HepG2 (cell line): ENCODE data around the gene APBB2. TPM values are rescaled to one million over a fixed set of nuclear protein-coding genes. Genes with fewer than 3 reads are reported as not detected.

Experiments used
- ATAC-seq: fragments of 200-7000 bp; cut with Tn5 transposase; 3 replicates; pipeline ENCODE4 v1.9.1; 2020; ENCODE audit warnings: mild to moderate bottlenecking, moderate library complexity
- BruUV-seq: library from RNA; stranded (reverse); fragments of 400-500 nt; replicated peaks from 2 replicates; lab custom pipeline; 2021; lab: Mats Ljungman, UMichigan
- CTCF ChIA-PET: fragments of 300-600 bp; formaldehyde crosslinking; extraction: SDS; loops from one replicate; lab custom pipeline; 2021; ENCODE audit warnings: low total read pairs, inconsistent platforms, low intra/inter-chr PET ratio; lab: Yijun Ruan, JAX
- POLR2A ChIA-PET: fragments of 350-600 bp; sonication (Branson Sonifier 250); formaldehyde crosslinking; loops from one replicate; lab custom pipeline; 2020; ENCODE audit warnings: antibody characterized with exemption, inconsistent platforms; lab: Yijun Ruan, JAX
- DNase-seq: peaks from one replicate; pipeline ENCODE4 v3.0.0-alpha.2; 2015; ENCODE audit warnings: low spot score
- FAIRE-seq: peaks from 3 replicates; lab custom pipeline; 2011; peaks lifted over from hg19 to GRCh38; lab: Jason Lieb, UNC
- H2AFZ ChIP-seq: one replicate; pipeline ENCODE4 v1.6.1; 2011; ENCODE audit warnings: low read length, inconsistent platforms
- H3K27ac ChIP-seq: fragments of 300-600 bp; 3 replicates; pipeline ENCODE4 v1.8.0; 2011; ENCODE audit warnings: mixed run types, mild to moderate bottlenecking, mixed read lengths, low read length, inconsistent platforms; ENCODE audit not compliant: insufficient read depth; ENCODE audit errors: extremely low read length
- H3K27me3 ChIP-seq, 2 experiments: fragments of 200-600 bp in 1 of 2; 2 replicates in 1 of 2; 3 replicates in 1 of 2; pipeline versions ENCODE4 v1.6.0 to v1.8.0; 2011; ENCODE audit warnings: low read length in 2 of 2, mild to moderate bottlenecking in 2 of 2, moderate library complexity in 2 of 2, inconsistent platforms in 1 of 2; ENCODE audit not compliant: insufficient read depth in 2 of 2, control insufficient read depth in 1 of 2
- H3K36me3 ChIP-seq, 2 experiments: fragments of 200-600 bp in 1 of 2; replicated peaks in 1 of 2; 2 replicates in 1 of 2; 3 replicates in 1 of 2; pipeline versions ENCODE4 v1.5.1 to v1.8.0; 2011; ENCODE audit warnings: low read length in 2 of 2, inconsistent platforms in 1 of 2; ENCODE audit not compliant: insufficient read depth in 2 of 2, control insufficient read depth in 1 of 2
- H3K4me1 ChIP-seq: 2 replicates; pipeline ENCODE4 v1.5.1; 2012; ENCODE audit warnings: low read length, inconsistent platforms; ENCODE audit not compliant: insufficient read depth
- H3K4me2 ChIP-seq: 2 replicates; pipeline ENCODE4 v1.6.0; 2011; ENCODE audit warnings: low read depth, low read length, inconsistent platforms
- H3K4me3 ChIP-seq, 3 experiments: fragments of 200-600 bp in 1 of 3; sonication (generic), shearing (Covaris generic) in 1 of 3; replicated peaks in 1 of 3; 2 replicates each; pipeline ENCODE4 v1.5.1; 2011 to 2016; ENCODE audit warnings: low read length in 3 of 3, inconsistent platforms in 2 of 3, low read depth in 2 of 3, mild to moderate bottlenecking in 2 of 3, control low read depth in 1 of 3, mixed read lengths in 1 of 3; ENCODE audit not compliant: insufficient read depth in 1 of 3
- H3K79me2 ChIP-seq: one replicate; pipeline ENCODE4 v1.6.1; 2011; ENCODE audit warnings: low read length, inconsistent platforms; ENCODE audit not compliant: insufficient read depth
- H3K9ac ChIP-seq: 2 replicates; pipeline ENCODE4 v1.6.0; 2011; ENCODE audit warnings: mild to moderate bottlenecking, low read depth, low read length, inconsistent platforms; ENCODE audit not compliant: insufficient read depth
- H3K9me3 ChIP-seq: 2 replicates; pipeline ENCODE4 v1.5.1; 2012; ENCODE audit warnings: mild to moderate bottlenecking, low read length
- H4K20me1 ChIP-seq: 2 replicates; pipeline ENCODE4 v1.6.0; 2011; ENCODE audit warnings: inconsistent platforms, mild to moderate bottlenecking, low read length, moderate library complexity; ENCODE audit not compliant: insufficient read depth
- ATM ChIP-seq: fragments of 450-650 bp; IDR thresholded peaks from 2 replicates; pipeline ENCODE4 v1.7.1; 2017; ENCODE audit warnings: mild to moderate bottlenecking, borderline replicate concordance
- CENPT ChIP-seq: sonication (generic); formaldehyde crosslinking; IDR thresholded peaks from 2 replicates; pipeline ENCODE4 v1.8.0; 2022; ENCODE audit warnings: low read depth, mild to moderate bottlenecking, moderate library complexity, missing genetic modification reagents
- MED1 ChIP-seq: sonication (generic); formaldehyde crosslinking; IDR thresholded peaks from 2 replicates; pipeline ENCODE4 v1.4.0; 2020; ENCODE audit warnings: missing genetic modification reagents
- PCBP2 ChIP-seq: fragments of 200-400 bp; formaldehyde crosslinking; optimal IDR thresholded peaks from 2 replicates; pipeline ENCODE3; 2018; ENCODE audit warnings: low read length, low read depth; ENCODE audit not compliant: poor library complexity, severe bottlenecking
- PPARG ChIP-seq: conservative IDR thresholded peaks from 2 replicates; pipeline ENCODE4 v1.6.1; 2016; ENCODE audit warnings: missing biosample characterization, missing genetic modification reagents
- SIX1 ChIP-seq: sonication (generic); formaldehyde crosslinking; IDR thresholded peaks from 2 replicates; pipeline ENCODE4 v1.4.0; 2020; ENCODE audit warnings: missing genetic modification reagents, borderline replicate concordance
- SP1 ChIP-seq, 2 experiments: fragments of 450-650 bp in 1 of 2; sonication (generic) in 1 of 2; formaldehyde crosslinking in 1 of 2; IDR thresholded peaks; 2 replicates each; pipeline versions ENCODE4 v1.4.0 to v1.6.1; 2016 to 2020; ENCODE audit warnings: missing genetic modification reagents in 1 of 2
- TBX3 ChIP-seq: fragments of 450-650 bp; IDR thresholded peaks from 2 replicates; pipeline ENCODE4 v1.6.1; 2017; ENCODE audit warnings: antibody characterized with exemption, mild to moderate bottlenecking, inconsistent platforms, borderline replicate concordance
- WGBS: methylation state at CpG from one replicate; pipeline ENCODE4 v1.1.6; 2017; ENCODE audit warnings: low lambda C conversion rate; 5-methylcytosine and 5-hydroxymethylcytosine counted together
- in situ Hi-C: cut with HindIII; loops from 2 replicates; pipeline ENCODE4 v1.10.0; 2017; ENCODE audit warnings: low pct_unique_long_range_greater_than_20kb; ENCODE audit not compliant: extremely low pct_ligation_motif_present
- intact Hi-C: fragments of 100-400 bp; cut with micrococcal nuclease; formaldehyde crosslinking; loops from one replicate; pipeline ENCODE4 v1.10.0; 2022; ENCODE audit not compliant: unreplicated experiment
- polyA plus RNA-seq, 8 experiments: library from polyadenylated mRNA; depleted of rRNA in 3 of 8; stranded (reverse) in 7 of 8; unstranded in 1 of 8; fragments of >200 nt; fragmentation: Illumina TruSeq in 4 of 8; extraction: Trizol in 4 of 8; gene quantifications; 2 replicates each; pipeline versions ENCODE4 v1.2.1 to v1.2.3, GENCODE V29; 2011 to 2016; ENCODE audit warnings: low read depth in 4 of 8, missing spikeins in 1 of 8, mixed read lengths in 1 of 8; ENCODE audit not compliant: insufficient read depth in 1 of 8
- total RNA-seq, 5 experiments: library from RNA; depleted of rRNA; stranded (reverse); fragments of >200 nt; fragmentation: Illumina TruSeq; extraction: Trizol; gene quantifications; 2 replicates each; pipeline ENCODE4 v1.2.3, GENCODE V29; 2016; ENCODE audit warnings: low read depth in 1 of 5
- TF ChIP-seq, protein P1 (sequence below): sonication (generic); formaldehyde crosslinking; IDR thresholded peaks from 2 replicates; pipeline ENCODE4 v1.8.1; 2023; ENCODE audit warnings: mild to moderate bottlenecking, missing genetic modification reagents
- TF ChIP-seq, protein P2 (sequence below): sonication (generic); formaldehyde crosslinking; conservative IDR thresholded peaks from 2 replicates; pipeline ENCODE4 v1.4.0; 2020; ENCODE audit warnings: missing genetic modification reagents
- TF ChIP-seq, protein P3 (sequence below), 2 experiments: fragments of 450-650 bp in 1 of 2; sonication (generic) in 1 of 2; formaldehyde crosslinking in 1 of 2; IDR thresholded peaks; 2 replicates each; pipeline versions ENCODE4 v1.6.1 to v1.8.0; 2016 to 2022; ENCODE audit warnings: antibody characterized with exemption in 1 of 2, mild to moderate bottlenecking in 1 of 2, missing genetic modification reagents in 1 of 2

APBB2 gene
- total and polyA plus RNA-seq, 2 of the 13 experiments (the other 11 are each of a cell fraction or from before 2014, with no cell fraction given) = 11.7 to 17.0 TPM

DNA sequence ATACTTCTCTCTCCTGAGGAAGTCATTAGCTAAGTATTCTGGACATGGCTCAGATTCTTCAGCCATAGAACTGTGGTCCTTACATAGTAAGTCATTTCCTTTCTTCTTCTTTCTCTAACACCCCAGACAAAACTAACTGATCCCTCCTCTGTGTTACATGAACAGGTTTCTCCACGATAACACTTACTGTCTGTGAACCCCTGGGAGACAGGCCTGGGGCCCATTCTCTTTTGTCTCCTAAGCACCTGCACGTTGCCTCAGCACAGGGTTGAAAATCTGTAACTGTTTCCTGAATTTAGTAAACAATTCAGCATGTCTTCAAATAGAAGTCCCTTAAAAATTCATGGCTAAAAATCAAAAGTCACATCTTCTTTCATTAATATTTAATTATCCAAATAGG, 24.7 kb downstream of the APBB2 start (continued):
- TF ChIP-seq, protein P1, sequence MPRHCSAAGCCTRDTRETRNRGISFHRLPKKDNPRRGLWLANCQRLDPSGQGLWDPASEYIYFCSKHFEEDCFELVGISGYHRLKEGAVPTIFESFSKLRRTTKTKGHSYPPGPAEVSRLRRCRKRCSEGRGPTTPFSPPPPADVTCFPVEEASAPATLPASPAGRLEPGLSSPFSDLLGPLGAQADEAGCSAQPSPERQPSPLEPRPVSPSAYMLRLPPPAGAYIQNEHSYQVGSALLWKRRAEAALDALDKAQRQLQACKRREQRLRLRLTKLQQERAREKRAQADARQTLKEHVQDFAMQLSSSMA (CRISPR knock-in tag) = no peak
- no peak for TF ChIP-seq CENPT (CRISPR knock-in tag)
- TF ChIP-seq TBX3 = no peak

DNA sequence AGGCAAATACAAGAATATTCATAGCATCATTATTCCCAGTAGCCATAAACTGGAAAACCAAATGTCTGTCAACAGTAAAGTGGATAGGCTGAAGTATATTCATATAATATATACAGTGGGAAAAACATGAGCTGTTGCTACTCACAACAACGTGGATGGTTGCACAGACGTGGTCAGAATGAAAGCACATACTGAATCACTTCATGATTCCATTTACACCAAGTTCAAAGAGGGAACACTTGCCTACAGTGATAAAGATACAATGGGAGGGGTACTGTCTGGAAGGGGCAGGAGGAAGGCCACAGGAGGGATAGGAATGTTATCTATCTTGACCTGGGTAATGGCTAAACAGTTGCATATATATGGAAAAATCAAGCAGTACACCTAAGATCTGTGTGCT, 25.3 kb downstream of the APBB2 start:
- ATAC-seq (no peak), DNase-seq (no peak), FAIRE-seq (no peak)
- Histone ChIP-seq H3K27me3 (no peaks in the 10 kb centered on the region), H3K4me3 (no peak overlapping the region), H3K79me2 (peaks cover 63% of the 10 kb centered on the region), H3K9me3 (no peaks in the 10 kb centered on the region), H3K36me3 (no peaks in the 10 kb centered on the region), H3K4me2 (no peak overlapping the region), H4K20me1 (no peaks in the 10 kb centered on the region), H3K4me1 (peaks cover 37% of the 10 kb centered on the region), H3K27ac (no peak overlapping the region), H2AFZ (no peak overlapping the region), H3K9ac (no peak overlapping the region)
- ChIA-PET CTCF (no interaction called here), POLR2A (no interaction called here)
- 89% methylated on average over 2 of the region's 2 CpGs for WGBS
- no TSS peak for BruUV-seq
- intact Hi-C loops (no loop called here), in situ Hi-C loops (no loop called here)
- no peak for TF ChIP-seq PPARG (CRISPR knock-in tag)
- TF ChIP-seq MED1 (CRISPR knock-in tag) = no peak
- TF ChIP-seq, protein P2, sequence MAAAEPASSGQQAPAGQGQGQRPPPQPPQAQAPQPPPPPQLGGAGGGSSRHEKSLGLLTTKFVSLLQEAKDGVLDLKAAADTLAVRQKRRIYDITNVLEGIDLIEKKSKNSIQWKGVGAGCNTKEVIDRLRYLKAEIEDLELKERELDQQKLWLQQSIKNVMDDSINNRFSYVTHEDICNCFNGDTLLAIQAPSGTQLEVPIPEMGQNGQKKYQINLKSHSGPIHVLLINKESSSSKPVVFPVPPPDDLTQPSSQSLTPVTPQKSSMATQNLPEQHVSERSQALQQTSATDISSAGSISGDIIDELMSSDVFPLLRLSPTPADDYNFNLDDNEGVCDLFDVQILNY (CRISPR knock-in tag) = no peak
- TF ChIP-seq, protein P3, sequence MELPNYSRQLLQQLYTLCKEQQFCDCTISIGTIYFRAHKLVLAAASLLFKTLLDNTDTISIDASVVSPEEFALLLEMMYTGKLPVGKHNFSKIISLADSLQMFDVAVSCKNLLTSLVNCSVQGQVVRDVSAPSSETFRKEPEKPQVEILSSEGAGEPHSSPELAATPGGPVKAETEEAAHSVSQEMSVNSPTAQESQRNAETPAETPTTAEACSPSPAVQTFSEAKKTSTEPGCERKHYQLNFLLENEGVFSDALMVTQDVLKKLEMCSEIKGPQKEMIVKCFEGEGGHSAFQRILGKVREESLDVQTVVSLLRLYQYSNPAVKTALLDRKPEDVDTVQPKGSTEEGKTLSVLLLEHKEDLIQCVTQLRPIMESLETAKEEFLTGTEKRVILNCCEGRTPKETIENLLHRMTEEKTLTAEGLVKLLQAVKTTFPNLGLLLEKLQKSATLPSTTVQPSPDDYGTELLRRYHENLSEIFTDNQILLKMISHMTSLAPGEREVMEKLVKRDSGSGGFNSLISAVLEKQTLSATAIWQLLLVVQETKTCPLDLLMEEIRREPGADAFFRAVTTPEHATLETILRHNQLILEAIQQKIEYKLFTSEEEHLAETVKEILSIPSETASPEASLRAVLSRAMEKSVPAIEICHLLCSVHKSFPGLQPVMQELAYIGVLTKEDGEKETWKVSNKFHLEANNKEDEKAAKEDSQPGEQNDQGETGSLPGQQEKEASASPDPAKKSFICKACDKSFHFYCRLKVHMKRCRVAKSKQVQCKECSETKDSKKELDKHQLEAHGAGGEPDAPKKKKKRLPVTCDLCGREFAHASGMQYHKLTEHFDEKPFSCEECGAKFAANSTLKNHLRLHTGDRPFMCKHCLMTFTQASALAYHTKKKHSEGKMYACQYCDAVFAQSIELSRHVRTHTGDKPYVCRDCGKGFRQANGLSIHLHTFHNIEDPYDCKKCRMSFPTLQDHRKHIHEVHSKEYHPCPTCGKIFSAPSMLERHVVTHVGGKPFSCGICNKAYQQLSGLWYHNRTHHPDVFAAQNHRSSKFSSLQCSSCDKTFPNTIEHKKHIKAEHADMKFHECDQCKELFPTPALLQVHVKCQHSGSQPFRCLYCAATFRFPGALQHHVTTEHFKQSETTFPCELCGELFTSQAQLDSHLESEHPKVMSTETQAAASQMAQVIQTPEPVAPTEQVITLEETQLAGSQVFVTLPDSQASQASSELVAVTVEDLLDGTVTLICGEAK (IDR thresholded peaks at IDR 0.05) = no peak
- TF ChIP-seq, protein P3 (CRISPR knock-in tag; IDR thresholded peaks at IDR 0.05) = no peak
- no peak for TF ChIP-seq SIX1 (CRISPR knock-in tag)
- no peak for TF ChIP-seq PCBP2
- no peak for TF ChIP-seq SP1 (IDR thresholded peaks at IDR 0.05)
- TF ChIP-seq SP1 (CRISPR knock-in tag; IDR thresholded peaks at IDR 0.05) = no peak
- no peak for TF ChIP-seq ATM
